OCI-LY3 (cell line): Measurements from ENCODE around the gene NAT14.
"Not testable (repeated sequence)": the region's sequence is repeated elsewhere in the genome, so short reads cannot be mapped to it uniquely, and the experiment has no call there.

ENCODE experiments used
- EZH2phosphoT487 ChIP-seq: fragments of 200-600 bp; shearing (Covaris generic); IDR thresholded peaks from 2 replicates; pipeline ENCODE4 v1.6.1; 2018; ENCODE audit warnings: antibody characterized with exemption, mixed run types, low read depth
- TF ChIP-seq, protein P1 (sequence below): fragments of 200-600, 300-600 bp; sonication (generic); IDR thresholded peaks from 2 replicates; pipeline ENCODE4 v1.5.1; 2014; ENCODE audit warnings: antibody characterized with exemption, low read length, low read depth

DNA sequence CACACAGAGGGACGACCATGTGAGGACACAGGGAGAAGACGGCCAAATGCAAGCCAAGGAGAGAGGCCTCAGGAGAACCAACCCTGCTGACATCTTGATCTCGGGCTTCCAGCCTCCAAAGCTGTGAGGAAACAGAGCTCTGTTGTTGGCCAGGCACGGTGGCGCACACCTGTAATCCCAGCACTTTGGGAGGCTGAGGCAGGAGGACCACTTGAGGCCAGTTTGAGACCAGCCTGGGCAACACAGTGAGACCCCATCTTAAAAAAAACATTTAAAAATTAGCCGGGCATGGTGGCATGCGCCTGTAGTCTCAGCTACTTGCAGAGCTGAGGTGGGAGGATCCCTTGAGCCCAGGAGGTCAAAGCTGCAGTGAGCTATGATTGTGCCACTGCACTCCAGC, 49.3 kb downstream of the NAT14 start:
- TF ChIP-seq, protein P1, sequence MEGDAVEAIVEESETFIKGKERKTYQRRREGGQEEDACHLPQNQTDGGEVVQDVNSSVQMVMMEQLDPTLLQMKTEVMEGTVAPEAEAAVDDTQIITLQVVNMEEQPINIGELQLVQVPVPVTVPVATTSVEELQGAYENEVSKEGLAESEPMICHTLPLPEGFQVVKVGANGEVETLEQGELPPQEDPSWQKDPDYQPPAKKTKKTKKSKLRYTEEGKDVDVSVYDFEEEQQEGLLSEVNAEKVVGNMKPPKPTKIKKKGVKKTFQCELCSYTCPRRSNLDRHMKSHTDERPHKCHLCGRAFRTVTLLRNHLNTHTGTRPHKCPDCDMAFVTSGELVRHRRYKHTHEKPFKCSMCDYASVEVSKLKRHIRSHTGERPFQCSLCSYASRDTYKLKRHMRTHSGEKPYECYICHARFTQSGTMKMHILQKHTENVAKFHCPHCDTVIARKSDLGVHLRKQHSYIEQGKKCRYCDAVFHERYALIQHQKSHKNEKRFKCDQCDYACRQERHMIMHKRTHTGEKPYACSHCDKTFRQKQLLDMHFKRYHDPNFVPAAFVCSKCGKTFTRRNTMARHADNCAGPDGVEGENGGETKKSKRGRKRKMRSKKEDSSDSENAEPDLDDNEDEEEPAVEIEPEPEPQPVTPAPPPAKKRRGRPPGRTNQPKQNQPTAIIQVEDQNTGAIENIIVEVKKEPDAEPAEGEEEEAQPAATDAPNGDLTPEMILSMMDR, result not testable (repeated sequence)
- not testable (repeated sequence) for TF ChIP-seq EZH2phosphoT487
